ENCODE data around the gene TRPT1. TPM values are rescaled to one million over a fixed set of nuclear protein-coding genes. Genes with fewer than 3 reads are reported as not detected.

TRPT1 gene
- total RNA-seq, 6 donors from 2014 or later: 27.2 to 69.1 (median 35.2) TPM

DNA sequence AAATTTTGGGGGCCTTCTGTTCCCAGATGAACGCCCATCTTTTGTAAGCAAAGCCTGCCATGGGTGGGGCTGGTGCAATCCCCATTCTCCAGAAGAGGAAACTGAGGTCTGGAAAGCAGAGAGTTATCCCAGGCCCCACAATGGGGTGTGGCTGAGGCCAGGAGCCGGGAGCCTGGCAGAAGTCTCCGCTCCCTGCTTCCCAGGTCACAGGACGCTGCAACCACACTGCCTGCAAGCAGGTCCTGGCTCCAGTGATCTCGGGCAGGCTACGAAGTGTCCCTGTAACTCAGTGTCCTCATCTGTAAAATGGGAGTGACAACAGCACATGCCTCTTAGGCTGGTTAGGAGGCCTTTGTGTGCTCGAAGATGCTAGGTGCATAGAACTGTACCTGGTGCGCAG lies 27.1 kb upstream of the TRPT1 start:
- Histone ChIP-seq H3K27ac (peak overlapping the region in 2 of 4 donors; percentile 81 to 82), H3K4me3 (peak overlapping the region in 2 of 4 donors; percentile 56 to 96), H3K27me3 (no peaks in the 10 kb centered on the region), H3K9me3 (no peaks in the 10 kb centered on the region), H3K36me3 (peaks cover 5 to 39% (median 34%) of the 10 kb centered on the region in 4 donors), H3K4me1 (peaks cover 20 to 38% (median 29%) of the 10 kb centered on the region in 4 donors)
- ATAC-seq (ENCODE audit: low FRiP score in 2 of 2): no peak
- DNase-seq: peak in 1 of 2 donors; percentile 34
- no peak for TF ChIP-seq POLR2A (IDR thresholded peaks at IDR 0.05)
- TF ChIP-seq, protein P1, sequence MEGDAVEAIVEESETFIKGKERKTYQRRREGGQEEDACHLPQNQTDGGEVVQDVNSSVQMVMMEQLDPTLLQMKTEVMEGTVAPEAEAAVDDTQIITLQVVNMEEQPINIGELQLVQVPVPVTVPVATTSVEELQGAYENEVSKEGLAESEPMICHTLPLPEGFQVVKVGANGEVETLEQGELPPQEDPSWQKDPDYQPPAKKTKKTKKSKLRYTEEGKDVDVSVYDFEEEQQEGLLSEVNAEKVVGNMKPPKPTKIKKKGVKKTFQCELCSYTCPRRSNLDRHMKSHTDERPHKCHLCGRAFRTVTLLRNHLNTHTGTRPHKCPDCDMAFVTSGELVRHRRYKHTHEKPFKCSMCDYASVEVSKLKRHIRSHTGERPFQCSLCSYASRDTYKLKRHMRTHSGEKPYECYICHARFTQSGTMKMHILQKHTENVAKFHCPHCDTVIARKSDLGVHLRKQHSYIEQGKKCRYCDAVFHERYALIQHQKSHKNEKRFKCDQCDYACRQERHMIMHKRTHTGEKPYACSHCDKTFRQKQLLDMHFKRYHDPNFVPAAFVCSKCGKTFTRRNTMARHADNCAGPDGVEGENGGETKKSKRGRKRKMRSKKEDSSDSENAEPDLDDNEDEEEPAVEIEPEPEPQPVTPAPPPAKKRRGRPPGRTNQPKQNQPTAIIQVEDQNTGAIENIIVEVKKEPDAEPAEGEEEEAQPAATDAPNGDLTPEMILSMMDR (IDR thresholded peaks at IDR 0.05): no peak
- no peak for TF ChIP-seq POLR2AphosphoS5 (IDR thresholded peaks at IDR 0.05)
- TF ChIP-seq EP300 (IDR thresholded peaks at IDR 0.05): no peak
- 73 to 88% methylated on average over 5 to 8 of the region's 8 CpGs for WGBS, 2 donors

DNA sequence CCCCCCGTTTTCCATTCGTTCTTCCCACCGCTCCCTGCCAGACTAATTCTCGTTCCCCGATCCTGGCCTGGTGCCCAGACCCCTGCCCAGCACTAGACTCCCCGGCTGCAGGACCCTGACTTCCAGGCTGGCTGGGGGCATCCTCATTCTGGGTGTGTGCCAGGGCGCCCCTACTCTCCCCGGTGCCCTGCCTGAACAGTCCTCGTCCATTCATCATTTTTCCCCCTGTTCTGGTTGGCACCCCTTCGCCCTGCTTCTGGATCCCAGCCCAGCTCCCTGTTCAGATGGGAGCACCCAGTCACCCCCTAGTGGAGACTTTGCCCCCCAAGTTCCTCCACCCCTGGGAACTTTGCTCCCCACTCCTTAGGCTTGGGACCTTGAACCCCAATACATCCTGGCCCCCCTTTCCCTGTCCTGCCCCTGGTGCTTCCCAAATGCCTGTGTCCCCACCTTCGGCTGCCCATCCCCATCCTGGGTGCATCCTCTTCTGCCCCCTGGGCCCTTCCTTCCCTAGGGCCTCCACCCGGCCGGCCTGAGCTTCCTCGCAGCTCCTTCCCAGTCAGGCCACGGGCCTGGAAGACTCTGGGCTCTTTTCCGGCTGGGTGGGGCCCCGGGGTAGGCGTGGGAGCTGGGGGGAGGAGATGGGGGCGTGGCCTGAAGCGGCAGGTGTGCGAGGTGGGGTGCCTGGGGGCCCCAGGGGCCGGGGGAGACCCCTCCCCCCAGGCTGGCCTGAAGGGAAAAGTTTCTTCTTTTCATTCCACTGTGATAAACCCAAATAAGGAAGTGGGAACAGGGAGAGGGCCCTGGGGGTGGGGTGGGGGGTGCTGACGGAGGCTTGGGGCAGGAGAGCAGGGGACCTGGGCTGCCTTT lies 26.3 kb upstream of the TRPT1 start:
- no peaks in the 10 kb centered on the region for H3K9me3 ChIP-seq
- H3K4me1 ChIP-seq: peaks cover 26 to 44% (median 35%) of the 10 kb centered on the region in 4 donors
- peaks cover 5 to 30% (median 29%) of the 10 kb centered on the region in 4 donors for H3K36me3 ChIP-seq
- TF ChIP-seq, protein P1 (IDR thresholded peaks at IDR 0.05): peak in 5 of 6 experiments; percentile 23 to 47 (median 34)
- TF ChIP-seq EP300 (IDR thresholded peaks at IDR 0.05) (no peak), POLR2AphosphoS5 (IDR thresholded peaks at IDR 0.05) (peak in 1 of 2 donors; percentile 23), POLR2A (IDR thresholded peaks at IDR 0.05) (peak in 1 of 4 donors; percentile 28)
- ATAC-seq (ENCODE audit: low FRiP score in 2 of 2): peak; percentile 9 to 49
- peak overlapping the region; percentile 56 to 96 (median 87) for H3K4me3 ChIP-seq
- H3K27ac ChIP-seq: peak overlapping the region; percentile 59 to 82 (median 80)
- WGBS, 2 donors: 2 to 4% methylated on average over 21 to 23 of the region's 23 CpGs
- peak; percentile 70 to 87 for DNase-seq
- no peaks in the 10 kb centered on the region for H3K27me3 ChIP-seq

DNA sequence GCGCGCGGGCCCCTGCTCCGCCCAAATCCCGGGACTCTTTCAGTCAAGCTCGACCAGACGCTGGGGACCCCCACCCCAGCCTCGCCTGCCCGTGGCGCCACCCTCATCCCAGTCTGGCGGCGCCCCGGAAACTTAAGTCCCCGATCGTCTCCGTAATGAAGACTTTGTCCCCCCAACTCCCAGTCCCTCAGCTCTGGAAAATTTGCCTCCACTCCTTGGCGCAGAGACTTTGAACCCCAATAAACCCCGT lies 25.7 kb upstream of the TRPT1 start:
- no peaks in the 10 kb centered on the region for H3K9me3 ChIP-seq
- peak overlapping the region; percentile 59 to 82 (median 80) for H3K27ac ChIP-seq
- H3K36me3 ChIP-seq: peaks cover 5 to 26% (median 25%) of the 10 kb centered on the region in 4 donors
- no peak for ATAC-seq (ENCODE audit: low FRiP score in 2 of 2)
- WGBS, 2 donors: 1 to 3% methylated on average over 13 to 15 of the region's 18 CpGs
- no peak for DNase-seq
- peak overlapping the region; percentile 56 to 96 (median 87) for H3K4me3 ChIP-seq
- H3K4me1 ChIP-seq: peaks cover 26 to 48% (median 35%) of the 10 kb centered on the region in 4 donors
- TF ChIP-seq POLR2A (IDR thresholded peaks at IDR 0.05) (no peak), POLR2AphosphoS5 (IDR thresholded peaks at IDR 0.05) (no peak), EP300 (IDR thresholded peaks at IDR 0.05) (no peak)
- TF ChIP-seq, protein P1 (IDR thresholded peaks at IDR 0.05): no peak
- H3K27me3 ChIP-seq: no peaks in the 10 kb centered on the region

DNA sequence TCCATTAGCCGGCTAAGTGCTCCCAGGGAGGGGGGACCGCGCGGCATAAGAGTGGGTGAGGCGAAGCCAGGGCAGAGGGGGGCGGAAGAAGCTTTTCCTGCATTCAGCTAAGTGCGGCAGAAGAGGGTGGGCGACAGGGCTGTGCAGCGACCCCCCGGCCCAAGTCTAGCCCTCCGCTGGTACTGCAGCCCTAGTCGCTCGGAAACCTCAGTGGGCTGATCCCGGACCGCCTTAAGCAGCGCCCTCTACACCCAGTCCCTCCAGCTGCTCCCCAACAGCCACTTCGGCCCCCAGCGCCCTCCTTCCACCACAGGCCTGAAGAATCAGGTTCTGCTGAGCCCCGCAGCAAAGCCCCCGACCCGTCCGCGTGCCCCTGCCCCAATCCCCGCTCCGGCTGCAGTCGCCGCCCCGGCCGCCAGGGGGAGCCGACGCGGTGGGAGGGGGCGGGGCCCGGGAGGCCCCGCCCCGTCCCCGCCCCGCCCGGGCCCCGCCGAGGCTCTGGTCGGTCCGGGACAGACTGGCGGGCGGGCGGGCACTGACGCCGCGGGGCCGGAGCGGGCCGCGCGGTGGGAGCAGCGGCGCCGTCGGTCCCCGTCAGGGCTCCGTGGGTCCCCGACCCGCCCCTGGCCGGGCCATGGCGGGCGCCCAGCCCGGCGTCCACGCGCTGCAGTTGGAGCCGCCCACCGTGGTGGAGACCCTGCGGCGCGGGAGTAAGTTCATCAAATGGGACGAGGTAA lies 25.2 kb upstream of the TRPT1 start, which contains the start of gene PLCB3:
TSS of gene PLCB3 (plus strand) at position 515 of the 737 bp plus-strand sequence. CDS start at position 635, 120 bp downstream.
- no peaks in the 10 kb centered on the region for H3K9me3 ChIP-seq
- WGBS, 2 donors: 1% methylated on average over 47 of the region's 75 CpGs; no CpG with 5 or more reads in 1 of the 2 donors
- H3K4me3 ChIP-seq: peak within 1 kb of the TSS; percentile 56 to 96 (median 87)
- DNase-seq (peak; percentile 67 to 95), ATAC-seq (ENCODE audit: low FRiP score in 2 of 2) (peak; percentile 71 to 82)
- H3K27me3 ChIP-seq: no peaks in the 10 kb centered on the region
- peak within 1 kb of the TSS; percentile 59 to 82 (median 80) for H3K27ac ChIP-seq
- H3K36me3 ChIP-seq: peaks cover under 1 to 21% (median 20%) of the 10 kb centered on the region in 4 donors
- TF ChIP-seq, protein P1 (IDR thresholded peaks at IDR 0.05): peak; percentile 93 to 99 (median 94)
- peak in 2 of 4 donors; percentile 76 to 77 for TF ChIP-seq POLR2A (IDR thresholded peaks at IDR 0.05)
- TF ChIP-seq EP300 (IDR thresholded peaks at IDR 0.05): no peak
- TF ChIP-seq POLR2AphosphoS5 (IDR thresholded peaks at IDR 0.05): peak in 1 of 2 donors; percentile 53
- peaks cover 26 to 49% (median 35%) of the 10 kb centered on the region in 4 donors for H3K4me1 ChIP-seq
